ENCODE results near the gene IRS2.
"Not testable (repeated sequence)": the region's sequence is repeated elsewhere in the genome, so short reads cannot be mapped to it uniquely, and the experiment has no call there.

The IRS2 gene

GRCh38 chr13:109733550-109733949 is 52.8 kb downstream of the IRS2 start:
- no peak for DNase-seq (ENCODE audit: low read depth)

GRCh38 chr13:109732470-109733170 is 53.8 kb downstream of the IRS2 start:
- DNase-seq (ENCODE audit: low read depth): not testable (repeated sequence)

GRCh38 chr13:109730812-109731335 is 55.5 kb downstream of the IRS2 start:
- DNase-seq (ENCODE audit: low read depth): no peak

- no peak for DNase-seq (ENCODE audit: low read depth)
Observed at GRCh38 chr13:109728791-109729731, 57.3 kb downstream of the IRS2 start.

GRCh38 chr13:109728061-109728460 is 58.3 kb downstream of the IRS2 start:
- DNase-seq (ENCODE audit: low read depth): no peak

GRCh38 chr13:109727251-109727650 is 59.1 kb downstream of the IRS2 start:
- DNase-seq (ENCODE audit: low read depth): no peak

- DNase-seq (ENCODE audit: low read depth): no peak
Observed at GRCh38 chr13:109725995-109726637, 60.3 kb downstream of the IRS2 start.

GRCh38 chr13:109725297-109725696 is 61.1 kb downstream of the IRS2 start:
- no peak for DNase-seq (ENCODE audit: low read depth)

- DNase-seq (ENCODE audit: low read depth): no peak
Observed at GRCh38 chr13:109724603-109725002, 61.8 kb downstream of the IRS2 start.

- no peak for DNase-seq (ENCODE audit: low read depth)
Observed at GRCh38 chr13:109723046-109723445, 63.3 kb downstream of the IRS2 start.

- no peak for DNase-seq (ENCODE audit: low read depth)
Observed at GRCh38 chr13:109722068-109722467, 64.3 kb downstream of the IRS2 start.

- no peak for DNase-seq (ENCODE audit: low read depth)
Observed at GRCh38 chr13:109720758-109721184, 65.6 kb downstream of the IRS2 start.

GRCh38 chr13:109719962-109720646 is 66.3 kb downstream of the IRS2 start:
- no peak for DNase-seq (ENCODE audit: low read depth)

GRCh38 chr13:109718726-109719125 is 67.7 kb downstream of the IRS2 start:
- DNase-seq (ENCODE audit: low read depth): no peak

- no peak for DNase-seq (ENCODE audit: low read depth)
Observed at GRCh38 chr13:109717686-109718085, 68.7 kb downstream of the IRS2 start.

- no peak for DNase-seq (ENCODE audit: low read depth)
Observed at GRCh38 chr13:109715902-109716301, 70.5 kb downstream of the IRS2 start.

- DNase-seq (ENCODE audit: low read depth): no peak
Observed at GRCh38 chr13:109713681-109714080, 72.7 kb downstream of the IRS2 start.

GRCh38 chr13:109712124-109712722 is 74.2 kb downstream of the IRS2 start:
- no peak for DNase-seq (ENCODE audit: low read depth)

- no peak for DNase-seq (ENCODE audit: low read depth)
Observed at GRCh38 chr13:109707742-109708617, 78.4 kb downstream of the IRS2 start.

- no peak for DNase-seq (ENCODE audit: low read depth)
Observed at GRCh38 chr13:109707044-109707741, 79.2 kb downstream of the IRS2 start.
